Hippocampal formation (tissue), 2 donors: ENCODE results near the gene CCDC43.

Experiments used
- DNase-seq, 2 donors: peaks; one replicate each; lab custom pipeline; 2025; lab: John Stamatoyannopoulos, UW

Gene CCDC43

DNA sequence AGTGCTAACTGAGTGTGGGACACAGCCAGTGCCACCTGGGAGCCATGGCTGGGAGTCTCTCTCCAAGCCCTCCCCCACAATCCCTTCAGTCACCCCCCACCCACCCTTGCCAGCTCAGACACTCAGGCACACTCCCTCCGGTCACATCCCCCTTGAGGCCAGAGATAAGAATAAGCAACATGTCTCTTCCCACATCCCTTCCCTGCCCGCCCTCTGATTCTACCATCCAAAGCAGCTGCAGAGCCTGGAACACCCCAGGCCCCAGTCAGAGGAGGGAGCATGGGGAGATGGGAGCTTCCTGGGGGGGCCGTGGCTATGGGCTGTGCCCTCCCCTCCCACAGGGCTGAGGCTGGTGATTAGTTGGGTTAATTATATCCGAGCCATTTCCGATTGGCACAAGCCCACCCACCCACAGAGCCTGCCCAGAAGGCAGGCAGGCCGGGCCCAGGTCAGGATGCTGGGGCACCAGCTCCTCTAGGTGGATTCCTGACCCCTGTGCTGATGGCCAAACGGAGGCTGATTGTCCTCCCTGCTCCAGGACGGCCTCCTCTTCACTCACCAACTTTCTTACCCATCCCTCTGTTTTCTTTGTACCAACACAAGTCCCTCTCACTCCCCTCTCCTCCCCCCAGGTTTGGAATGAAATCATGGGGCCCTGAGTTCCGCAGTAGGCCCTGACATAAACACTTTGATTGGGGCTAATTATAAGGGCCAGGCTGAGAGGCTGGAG lies 61.9 kb downstream of the CCDC43 start:
- DNase-seq = no peak
